SU-DHL-6 (cell line): ENCODE results near the gene MPV17L2.
"Not testable (repeated sequence)": the region's sequence is repeated elsewhere in the genome, so short reads cannot be mapped to it uniquely, and the experiment has no call there.

Experiments
- H2AFZ ChIP-seq: fragments of 200-600 bp; sonication (generic); 2 replicates; pipeline ENCODE4 v1.6.1; 2014; ENCODE audit warnings: low read depth, mild to moderate bottlenecking, moderate library complexity, mixed read lengths, antibody characterized with exemption, low read length; ENCODE audit not compliant: severe bottlenecking
- H3F3A ChIP-seq: fragments of 200-600 bp; shearing (Covaris generic); 2 replicates; pipeline ENCODE4 v1.6.0; 2016; ENCODE audit warnings: antibody characterized with exemption, mild to moderate bottlenecking; ENCODE audit not compliant: insufficient read depth
- H3K27ac ChIP-seq: fragments of 200-600 bp; sonication (generic); 2 replicates; pipeline ENCODE4 v1.5.1; 2016; ENCODE audit warnings: low read depth, mild to moderate bottlenecking, low read length, moderate library complexity, mixed read lengths
- H3K27me3 ChIP-seq: fragments of 200-600 bp; sonication (generic), shearing (Covaris generic); 2 replicates; pipeline ENCODE4 v1.6.0; 2014; ENCODE audit warnings: mild to moderate bottlenecking, low read length
- H3K36me3 ChIP-seq: fragments of 200-600 bp; sonication (generic); 2 replicates; pipeline ENCODE4 v1.6.1; 2014; ENCODE audit warnings: mild to moderate bottlenecking, low read length, mixed read lengths
- H3K4me2 ChIP-seq: fragments of 300-600, 200-600 bp; shearing (Covaris generic), sonication (generic); 2 replicates; pipeline ENCODE4 v1.6.0; 2014; ENCODE audit warnings: low read length, low read depth, mild to moderate bottlenecking; ENCODE audit not compliant: poor library complexity, severe bottlenecking
- H3K4me3 ChIP-seq: fragments of 200-600 bp; sonication (generic); 2 replicates; pipeline ENCODE4 v1.5.1; 2014; ENCODE audit warnings: antibody characterized with exemption, low read length, mild to moderate bottlenecking, mixed read lengths; ENCODE audit not compliant: insufficient read depth, poor library complexity, severe bottlenecking
- H3K79me2 ChIP-seq: fragments of 200-600 bp; sonication (generic); 2 replicates; pipeline ENCODE4 v1.6.1; 2014; ENCODE audit warnings: mild to moderate bottlenecking, low read length, moderate library complexity; ENCODE audit not compliant: insufficient read depth
- H3K9ac ChIP-seq: fragments of 200-600 bp; sonication (generic); 2 replicates; pipeline ENCODE4 v1.7.0; 2014; ENCODE audit warnings: mild to moderate bottlenecking, low read length
- H3K9me2 ChIP-seq: fragments of 200-600 bp; sonication (generic); replicated peaks from 2 replicates; pipeline ENCODE4 v1.6.1; 2014; ENCODE audit warnings: low read length; ENCODE audit not compliant: insufficient read depth
- H3K9me3 ChIP-seq: fragments of 200-600 bp; sonication (generic); 2 replicates; pipeline ENCODE4 v1.6.1; 2014; ENCODE audit warnings: low read length, mixed read lengths; ENCODE audit not compliant: insufficient read depth
- H4K20me1 ChIP-seq: fragments of 200-600 bp; sonication (generic); 2 replicates; pipeline ENCODE4 v1.6.1; 2014; ENCODE audit warnings: low read depth, mild to moderate bottlenecking, antibody characterized with exemption, low read length, moderate library complexity, mixed read lengths
- EZH2phosphoT487 ChIP-seq: fragments of 200-600 bp; sonication (generic), shearing (Covaris generic); conservative IDR thresholded peaks from 2 replicates; pipeline ENCODE4 v1.6.1; 2018; ENCODE audit warnings: mild to moderate bottlenecking, antibody characterized with exemption, low read length, moderate library complexity, mixed read lengths
- TF ChIP-seq, protein P1 (sequence below): fragments of 200-600 bp; sonication (generic); IDR thresholded peaks from one replicate; pipeline ENCODE4 v1.5.1; 2017; ENCODE audit warnings: antibody characterized with exemption, mild to moderate bottlenecking, low read length, moderate library complexity; ENCODE audit not compliant: insufficient read depth, poor library complexity, severe bottlenecking

Gene MPV17L2

DNA sequence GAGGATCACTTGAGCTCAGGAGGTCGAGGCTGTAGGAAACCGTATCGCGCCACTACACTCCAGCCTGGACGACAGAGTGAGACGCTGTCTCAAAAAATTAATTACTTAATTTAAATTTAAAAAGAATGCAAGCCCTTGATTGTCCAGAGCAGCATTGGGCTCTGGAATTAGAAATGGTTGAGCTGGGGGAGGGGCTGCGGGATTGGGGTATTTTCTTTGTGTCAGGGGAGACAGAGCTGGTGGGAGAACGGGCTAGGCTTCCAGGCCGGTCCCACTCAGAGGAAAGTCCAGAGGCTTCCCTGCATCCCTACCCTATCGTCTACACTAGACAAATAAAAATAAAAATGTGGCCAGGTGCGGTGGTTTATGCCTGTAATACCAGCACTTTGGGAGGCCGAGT, 13.0 kb downstream of the MPV17L2 start:
- Histone ChIP-seq H3K4me2 (peak overlapping the region; percentile 89), H3K4me3 (no peak overlapping the region), H3K27ac (no peak overlapping the region), H3K79me2 (peaks cover 19% of the 10 kb centered on the region), H3K9me2 (no peaks in the 10 kb centered on the region), H3K9ac (no peak overlapping the region; the same call in 1 of the 2 replicates), H3K27me3 (no peaks in the 10 kb centered on the region; the same call in 1 of the 2 replicates), H3F3A (peaks cover 9% of the 10 kb centered on the region), H4K20me1 (no peaks in the 10 kb centered on the region), H3K9me3 (no peaks in the 10 kb centered on the region), H3K36me3 (no peaks in the 10 kb centered on the region), H2AFZ (no peak overlapping the region)
- TF ChIP-seq, protein P1, sequence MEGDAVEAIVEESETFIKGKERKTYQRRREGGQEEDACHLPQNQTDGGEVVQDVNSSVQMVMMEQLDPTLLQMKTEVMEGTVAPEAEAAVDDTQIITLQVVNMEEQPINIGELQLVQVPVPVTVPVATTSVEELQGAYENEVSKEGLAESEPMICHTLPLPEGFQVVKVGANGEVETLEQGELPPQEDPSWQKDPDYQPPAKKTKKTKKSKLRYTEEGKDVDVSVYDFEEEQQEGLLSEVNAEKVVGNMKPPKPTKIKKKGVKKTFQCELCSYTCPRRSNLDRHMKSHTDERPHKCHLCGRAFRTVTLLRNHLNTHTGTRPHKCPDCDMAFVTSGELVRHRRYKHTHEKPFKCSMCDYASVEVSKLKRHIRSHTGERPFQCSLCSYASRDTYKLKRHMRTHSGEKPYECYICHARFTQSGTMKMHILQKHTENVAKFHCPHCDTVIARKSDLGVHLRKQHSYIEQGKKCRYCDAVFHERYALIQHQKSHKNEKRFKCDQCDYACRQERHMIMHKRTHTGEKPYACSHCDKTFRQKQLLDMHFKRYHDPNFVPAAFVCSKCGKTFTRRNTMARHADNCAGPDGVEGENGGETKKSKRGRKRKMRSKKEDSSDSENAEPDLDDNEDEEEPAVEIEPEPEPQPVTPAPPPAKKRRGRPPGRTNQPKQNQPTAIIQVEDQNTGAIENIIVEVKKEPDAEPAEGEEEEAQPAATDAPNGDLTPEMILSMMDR, result no peak
- TF ChIP-seq EZH2phosphoT487, result no peak

DNA sequence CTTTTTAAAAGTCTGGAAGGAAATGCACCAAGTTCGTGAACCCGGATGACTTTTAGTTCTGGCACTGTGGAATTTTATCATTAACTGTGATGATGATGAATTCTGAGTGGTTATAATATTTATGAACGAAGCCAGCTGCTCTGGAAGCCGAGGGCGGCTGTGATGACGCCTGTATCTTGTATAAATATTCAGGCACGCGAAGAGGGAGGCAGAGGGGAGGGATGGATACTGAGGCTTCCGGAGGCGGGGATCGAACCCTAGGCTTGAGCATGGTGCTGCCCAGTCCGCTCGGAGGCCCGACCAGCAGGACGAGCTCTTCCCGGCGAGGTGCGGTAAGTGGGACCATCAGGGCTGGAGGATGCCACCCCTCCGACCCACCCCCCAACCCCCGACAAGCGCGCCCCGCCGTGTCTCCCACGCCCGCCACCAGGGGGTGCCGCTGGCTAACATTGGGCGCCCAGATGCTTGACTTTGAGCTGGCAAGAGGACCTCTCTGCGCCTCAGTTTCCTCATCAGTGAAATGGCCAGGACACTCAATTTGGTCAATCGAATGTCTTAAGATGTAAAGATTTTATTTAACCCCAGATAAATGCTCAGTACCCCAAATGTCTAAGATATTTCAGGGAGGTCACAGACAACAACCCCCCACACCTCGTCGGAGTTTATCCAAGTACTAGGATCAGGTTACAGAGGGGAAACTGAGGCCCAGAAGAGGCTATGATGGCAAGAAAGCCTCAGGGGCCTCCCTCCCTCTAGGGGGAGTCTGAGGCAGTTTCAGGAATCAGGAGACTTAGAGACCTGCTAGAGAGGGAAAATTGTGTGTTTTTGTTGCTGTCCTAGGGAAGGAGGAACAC, 15.3 kb downstream of the MPV17L2 start:
- no peak overlapping the region for H3K9ac ChIP-seq
- H3F3A ChIP-seq, result peaks cover 9% of the 10 kb centered on the region
- no peaks in the 10 kb centered on the region for H4K20me1 ChIP-seq
- TF ChIP-seq, protein P1, result peak; percentile 63
- TF ChIP-seq EZH2phosphoT487, result no peak
- no peaks in the 10 kb centered on the region for H3K36me3 ChIP-seq
- H3K4me2 ChIP-seq, result no peak overlapping the region
- H2AFZ ChIP-seq, result no peak overlapping the region
- H3K27me3 ChIP-seq, result no peaks in the 10 kb centered on the region; the same call in 1 of the 2 replicates
- H3K27ac ChIP-seq, result no peak overlapping the region
- H3K9me3 ChIP-seq, result no peaks in the 10 kb centered on the region
- no peak overlapping the region for H3K4me3 ChIP-seq
- H3K9me2 ChIP-seq, result no peaks in the 10 kb centered on the region
- peaks cover 3% of the 10 kb centered on the region; the same call in 1 of the 2 replicates for H3K79me2 ChIP-seq

GRCh38 chr19:18209912-18210311, 16.9 kb downstream of the MPV17L2 start:
- not testable (repeated sequence) for H3K4me3 ChIP-seq, H3K27me3 ChIP-seq, H4K20me1 ChIP-seq, H2AFZ ChIP-seq, H3K9me2 ChIP-seq, H3K9ac ChIP-seq, H3K36me3 ChIP-seq, H3K79me2 ChIP-seq, H3F3A ChIP-seq, H3K9me3 ChIP-seq, H3K4me2 ChIP-seq, H3K27ac ChIP-seq

- Histone ChIP-seq H3K9me2 (no peaks in the 10 kb centered on the region), H4K20me1 (no peaks in the 10 kb centered on the region), H2AFZ (no peak overlapping the region), H3K9me3 (no peaks in the 10 kb centered on the region), H3K9ac (no peak overlapping the region), H3K36me3 (no peaks in the 10 kb centered on the region), H3K4me3 (no peak overlapping the region), H3K27me3 (no peaks in the 10 kb centered on the region; the same call in 1 of the 2 replicates), H3K27ac (no peak overlapping the region), H3F3A (peaks cover 5% of the 10 kb centered on the region; the same call in 1 of the 2 replicates), H3K4me2 (no peak overlapping the region), H3K79me2 (no peaks in the 10 kb centered on the region)
- TF ChIP-seq EZH2phosphoT487, result no peak
- TF ChIP-seq, protein P1, result no peak
These were observed 18.7 kb downstream of the MPV17L2 start for GRCh38 chr19:18211683-18212082.
